DOHH2 (cell line): ENCODE results near the gene AATF.

Experiments
- H3F3A ChIP-seq: fragments of 200-600 bp; sonication (generic), shearing (Covaris generic); 2 replicates; pipeline ENCODE4 v1.6.0; 2016; ENCODE audit warnings: antibody characterized with exemption, mild to moderate bottlenecking; ENCODE audit not compliant: control insufficient read depth, insufficient read depth
- H3K27ac ChIP-seq: fragments of 200-600 bp; sonication (generic); 2 replicates; pipeline ENCODE4 v1.5.1; 2014; ENCODE audit warnings: low read depth, mild to moderate bottlenecking, low read length, moderate library complexity
- H3K27me3 ChIP-seq: fragments of 200-600 bp; sonication (generic); 2 replicates; pipeline ENCODE4 v1.6.1; 2014; ENCODE audit warnings: mild to moderate bottlenecking, low read length, mixed read lengths; ENCODE audit not compliant: control insufficient read depth
- H3K36me3 ChIP-seq: fragments of 200-600 bp; sonication (generic); 2 replicates; pipeline ENCODE4 v1.6.1; 2014; ENCODE audit warnings: mild to moderate bottlenecking, low read length, moderate library complexity, mixed read lengths; ENCODE audit not compliant: control insufficient read depth
- H3K4me1 ChIP-seq: fragments of 200-600 bp; sonication (generic); 2 replicates; pipeline ENCODE4 v1.6.1; 2014; ENCODE audit warnings: mild to moderate bottlenecking, low read length, mixed read lengths; ENCODE audit not compliant: control insufficient read depth
- H3K4me2 ChIP-seq: fragments of 200-600 bp; sonication (generic); 2 replicates; pipeline ENCODE4 v1.6.0; 2014; ENCODE audit warnings: mild to moderate bottlenecking, low read length, moderate library complexity
- H3K4me3 ChIP-seq: fragments of 200-600 bp; sonication (generic); 2 replicates; pipeline ENCODE4 v1.5.1; 2014; ENCODE audit warnings: mild to moderate bottlenecking, low read length, mixed read lengths
- H3K79me2 ChIP-seq: fragments of 200-600 bp; sonication (generic); 2 replicates; pipeline ENCODE4 v1.6.1; 2014; ENCODE audit warnings: mild to moderate bottlenecking, low read length, mixed read lengths; ENCODE audit not compliant: control insufficient read depth
- H3K9me2 ChIP-seq: fragments of 200-600 bp; sonication (generic); replicated peaks from 2 replicates; pipeline ENCODE4 v1.6.1; 2014; ENCODE audit warnings: mild to moderate bottlenecking, low read length, mixed read lengths; ENCODE audit not compliant: control insufficient read depth
- H3K9me3 ChIP-seq: fragments of 200-600 bp; sonication (generic); 2 replicates; pipeline ENCODE4 v1.6.1; 2014; ENCODE audit warnings: antibody characterized with exemption, low read length, mixed read lengths; ENCODE audit not compliant: control insufficient read depth, insufficient read depth
- H4K20me1 ChIP-seq: fragments of 200-600 bp; sonication (generic); 2 replicates; pipeline ENCODE4 v1.6.0; 2014; ENCODE audit warnings: low read depth, mild to moderate bottlenecking, antibody characterized with exemption, low read length, moderate library complexity; ENCODE audit not compliant: control insufficient read depth, insufficient read depth
- CTCF ChIP-seq: fragments of 200-600 bp; sonication (generic); IDR thresholded peaks from one replicate; pipeline ENCODE4 v1.5.1; 2014; ENCODE audit warnings: antibody characterized with exemption, mild to moderate bottlenecking, low read depth, low read length; ENCODE audit not compliant: poor library complexity, severe bottlenecking
- EZH2phosphoT487 ChIP-seq: fragments of 200-600 bp; sonication (generic); IDR thresholded peaks from 2 replicates; pipeline ENCODE4 v1.6.1; 2017; ENCODE audit warnings: borderline replicate concordance, mild to moderate bottlenecking, antibody characterized with exemption, low read length, moderate library complexity, mixed read lengths

The AATF gene

GRCh38 chr17:37079735-37080134 is 131.0 kb downstream of the AATF start:
- H3K4me3 ChIP-seq: no peak overlapping the region
- H3K4me2 ChIP-seq: no peak overlapping the region
- no peaks in the 10 kb centered on the region for H3F3A ChIP-seq
- H3K9me2 ChIP-seq: no peaks in the 10 kb centered on the region
- H3K27me3 ChIP-seq: no peaks in the 10 kb centered on the region
- H3K27ac ChIP-seq: no peak overlapping the region
- no peaks in the 10 kb centered on the region for H4K20me1 ChIP-seq
- TF ChIP-seq EZH2phosphoT487 (no peak), CTCF (no peak)
- peaks cover under 1% of the 10 kb centered on the region; the same call in 1 of the 2 replicates for H3K36me3 ChIP-seq
- H3K4me1 ChIP-seq: no peaks in the 10 kb centered on the region
- no peaks in the 10 kb centered on the region for H3K79me2 ChIP-seq
- H3K9me3 ChIP-seq: no peaks in the 10 kb centered on the region

GRCh38 chr17:37081287-37081686 is 132.5 kb downstream of the AATF start:
- peaks cover 4% of the 10 kb centered on the region; the same call in 1 of the 2 replicates for H4K20me1 ChIP-seq
- H3K79me2 ChIP-seq: no peaks in the 10 kb centered on the region
- no peaks in the 10 kb centered on the region for H3K27me3 ChIP-seq
- no peak overlapping the region for H3K4me2 ChIP-seq
- no peaks in the 10 kb centered on the region for H3K9me3 ChIP-seq
- no peak for TF ChIP-seq EZH2phosphoT487
- TF ChIP-seq CTCF: no peak
- no peaks in the 10 kb centered on the region for H3K9me2 ChIP-seq
- H3K27ac ChIP-seq: no peak overlapping the region
- H3K4me1 ChIP-seq: no peaks in the 10 kb centered on the region
- no peaks in the 10 kb centered on the region for H3F3A ChIP-seq
- H3K36me3 ChIP-seq: peaks cover 16% of the 10 kb centered on the region
- no peak overlapping the region for H3K4me3 ChIP-seq

GRCh38 chr17:37082311-37082860 is 133.6 kb downstream of the AATF start:
- no peak overlapping the region for H3K27ac ChIP-seq
- no peak overlapping the region for H3K4me2 ChIP-seq

More at GRCh38 chr17:37082311-37082860, 133.6 kb downstream of the AATF start:
- Histone ChIP-seq H3K4me1 (no peaks in the 10 kb centered on the region), H3K79me2 (no peaks in the 10 kb centered on the region), H4K20me1 (peaks cover 4% of the 10 kb centered on the region; the same call in 1 of the 2 replicates), H3F3A (no peaks in the 10 kb centered on the region), H3K4me3 (no peak overlapping the region), H3K9me3 (no peaks in the 10 kb centered on the region), H3K27me3 (no peaks in the 10 kb centered on the region), H3K36me3 (peaks cover 27% of the 10 kb centered on the region), H3K9me2 (no peaks in the 10 kb centered on the region)
- TF ChIP-seq CTCF (no peak), EZH2phosphoT487 (no peak)
